WTC11 (cell line): ENCODE data around the gene BTN2A1. TPM values are rescaled to one million over a fixed set of nuclear protein-coding genes. Genes with fewer than 3 reads are reported as not detected.

Experiments
- ATAC-seq: fragments of 200-7000 bp; cut with Tn5 transposase; 2 replicates; pipeline ENCODE4 v1.10.0; 2021; ENCODE audit warnings: mild to moderate bottlenecking, moderate library complexity
- CTCF ChIA-PET: fragments of 300-600 bp; sonication (Branson Sonifier 250); formaldehyde crosslinking; loops from one replicate; lab custom pipeline; 2021; ENCODE audit warnings: antibody characterized with exemption; lab: Charles Lee
- POLR2A ChIA-PET: fragments of 350-600 bp; sonication (Branson Sonifier 250); formaldehyde crosslinking; loops from one replicate; lab custom pipeline; 2021; ENCODE audit warnings: antibody characterized with exemption; lab: Charles Lee
- DNase-seq: peaks from one replicate; pipeline ENCODE4 v3.0.0; 2021; ENCODE audit warnings: low spot score
- H3K27ac Mint-ChIP-seq: 2 replicates; pipeline ENCODE4 v1.8.0; 2021; ENCODE audit warnings: mixed read lengths
- H3K27me3 Mint-ChIP-seq: 2 replicates; pipeline ENCODE4 v1.8.0; 2021; ENCODE audit warnings: low read depth, mild to moderate bottlenecking, moderate library complexity, mixed read lengths
- H3K36me3 Mint-ChIP-seq: 2 replicates; pipeline ENCODE4 v1.8.0; 2021; ENCODE audit warnings: mixed read lengths
- H3K4me1 Mint-ChIP-seq: 2 replicates; pipeline ENCODE4 v1.8.0; 2022; ENCODE audit warnings: mixed read lengths
- H3K4me3 Mint-ChIP-seq: 2 replicates; pipeline ENCODE4 v1.8.0; 2021; ENCODE audit warnings: mild to moderate bottlenecking, moderate library complexity, mixed read lengths
- H3K9me3 Mint-ChIP-seq: 2 replicates; pipeline ENCODE4 v1.8.0; 2021; ENCODE audit warnings: mixed read lengths
- ATF1 ChIP-seq: sonication (generic); formaldehyde crosslinking; IDR thresholded peaks from 2 replicates; pipeline ENCODE4 v1.8.1; 2023; ENCODE audit warnings: mild to moderate bottlenecking, moderate library complexity, missing genetic modification reagents
- FOXK1 ChIP-seq: sonication (generic); formaldehyde crosslinking; IDR thresholded peaks from 2 replicates; pipeline ENCODE4 v1.8.0; 2022; ENCODE audit warnings: mild to moderate bottlenecking, moderate library complexity, missing genetic modification reagents
- JUN ChIP-seq: sonication (generic); formaldehyde crosslinking; IDR thresholded peaks from 2 replicates; pipeline ENCODE4 v1.8.0; 2023; ENCODE audit warnings: mild to moderate bottlenecking, missing genetic modification reagents
- MXD4 ChIP-seq: fragments of 250-450 bp; sonication (Bioruptor Pico); IDR thresholded peaks from 2 replicates; pipeline ENCODE4 v1.8.0; 2021; ENCODE audit warnings: mild to moderate bottlenecking, moderate library complexity, borderline replicate concordance
- MYBL2 ChIP-seq: sonication (generic); formaldehyde crosslinking; IDR thresholded peaks from 2 replicates; pipeline ENCODE4 v1.8.1; 2023; ENCODE audit warnings: mild to moderate bottlenecking, moderate library complexity, missing genetic modification reagents
- RELA ChIP-seq: sonication (generic); formaldehyde crosslinking; IDR thresholded peaks from 2 replicates; pipeline ENCODE4 v1.8.1; 2022; ENCODE audit warnings: missing genetic modification reagents, mild to moderate bottlenecking, borderline replicate concordance
- SMAD3 ChIP-seq: sonication (generic); formaldehyde crosslinking; IDR thresholded peaks from 2 replicates; pipeline ENCODE4 v1.8.0; 2022; ENCODE audit warnings: missing genetic modification reagents, mild to moderate bottlenecking, borderline replicate concordance
- SMAD4 ChIP-seq: sonication (generic); formaldehyde crosslinking; IDR thresholded peaks from 2 replicates; pipeline ENCODE4 v1.8.0; 2022; ENCODE audit warnings: mild to moderate bottlenecking, missing genetic modification reagents
- SOX15 ChIP-seq: fragments of 250-450 bp; sonication (Bioruptor Pico); IDR thresholded peaks from 2 replicates; pipeline ENCODE4 v1.9.0; 2021; ENCODE audit warnings: mild to moderate bottlenecking
- SP1 ChIP-seq: sonication (generic); formaldehyde crosslinking; conservative IDR thresholded peaks from 2 replicates; pipeline ENCODE4 v1.8.1; 2022; ENCODE audit warnings: missing genetic modification reagents
- TP53 ChIP-seq: sonication (generic); formaldehyde crosslinking; IDR thresholded peaks from 2 replicates; pipeline ENCODE4 v1.8.1; 2023; ENCODE audit warnings: mild to moderate bottlenecking, missing genetic modification reagents
- ZNF138 ChIP-seq: sonication (generic); formaldehyde crosslinking; conservative IDR thresholded peaks from 2 replicates; pipeline ENCODE4 v1.8.1; 2022; ENCODE audit warnings: mild to moderate bottlenecking, moderate library complexity, missing genetic modification reagents
- ZNF263 ChIP-seq: sonication (generic); formaldehyde crosslinking; IDR thresholded peaks from 2 replicates; pipeline ENCODE4 v1.8.1; 2022; ENCODE audit warnings: low read depth, mild to moderate bottlenecking, moderate library complexity, missing genetic modification reagents
- ZNF396 ChIP-seq: fragments of 250-450 bp; sonication (Bioruptor Pico); IDR thresholded peaks from 2 replicates; pipeline ENCODE4 v1.8.0; 2021; ENCODE audit warnings: mild to moderate bottlenecking, moderate library complexity, borderline replicate concordance
- total RNA-seq: library from RNA; stranded (reverse); gene quantifications from 3 replicates; pipeline ENCODE4 v1.2.3, GENCODE V29; 2021
- TF ChIP-seq, protein P1 (sequence below): sonication (generic); formaldehyde crosslinking; IDR thresholded peaks from 2 replicates; pipeline ENCODE4 v1.8.0; 2022; ENCODE audit warnings: mild to moderate bottlenecking, missing genetic modification reagents
- TF ChIP-seq, protein P2 (sequence below): sonication (generic); formaldehyde crosslinking; IDR thresholded peaks from 2 replicates; pipeline ENCODE4 v1.8.0; 2023; ENCODE audit warnings: missing genetic modification reagents
- TF ChIP-seq, protein P3 (sequence below): sonication (generic); formaldehyde crosslinking; IDR thresholded peaks from 2 replicates; pipeline ENCODE4 v1.8.1; 2022; ENCODE audit warnings: mild to moderate bottlenecking, moderate library complexity, missing genetic modification reagents
- TF ChIP-seq, protein P4 (sequence below): fragments of 200-600 bp; IDR thresholded peaks from 2 replicates; pipeline ENCODE4 v1.8.0; 2022; ENCODE audit warnings: antibody characterized with exemption
- TF ChIP-seq, protein P5 (sequence below): fragments of 250-450 bp; sonication (Bioruptor Pico); IDR thresholded peaks from 2 replicates; pipeline ENCODE4 v1.9.0; 2021; ENCODE audit warnings: moderate library complexity, mild to moderate bottlenecking, inconsistent platforms, borderline replicate concordance
- TF ChIP-seq, protein P6 (sequence below): sonication (generic); formaldehyde crosslinking; IDR thresholded peaks from 2 replicates; pipeline ENCODE4 v1.8.0; 2022; ENCODE audit warnings: mild to moderate bottlenecking, missing genetic modification reagents
- TF ChIP-seq, protein P7 (sequence below): sonication (generic); formaldehyde crosslinking; IDR thresholded peaks from 2 replicates; pipeline ENCODE4 v1.8.1; 2022; ENCODE audit warnings: low read depth, mild to moderate bottlenecking, moderate library complexity, missing genetic modification reagents, borderline replicate concordance
- TF ChIP-seq, protein P8 (sequence below): sonication (generic); formaldehyde crosslinking; IDR thresholded peaks from 2 replicates; pipeline ENCODE4 v1.8.1; 2023; ENCODE audit warnings: mild to moderate bottlenecking, moderate library complexity, missing genetic modification reagents
- TF ChIP-seq, protein P9 (sequence below): sonication (generic); formaldehyde crosslinking; IDR thresholded peaks from 2 replicates; pipeline ENCODE4 v1.8.1; 2022; ENCODE audit warnings: mild to moderate bottlenecking, missing genetic modification reagents, moderate library complexity, borderline replicate concordance
- TF ChIP-seq, protein P10 (sequence below): sonication (generic); formaldehyde crosslinking; IDR thresholded peaks from 2 replicates; pipeline ENCODE4 v1.8.1; 2023; ENCODE audit warnings: mild to moderate bottlenecking, missing genetic modification reagents

The BTN2A1 gene
- total RNA-seq, 1 experiment from 2014 or later, result 9.9 TPM

DNA sequence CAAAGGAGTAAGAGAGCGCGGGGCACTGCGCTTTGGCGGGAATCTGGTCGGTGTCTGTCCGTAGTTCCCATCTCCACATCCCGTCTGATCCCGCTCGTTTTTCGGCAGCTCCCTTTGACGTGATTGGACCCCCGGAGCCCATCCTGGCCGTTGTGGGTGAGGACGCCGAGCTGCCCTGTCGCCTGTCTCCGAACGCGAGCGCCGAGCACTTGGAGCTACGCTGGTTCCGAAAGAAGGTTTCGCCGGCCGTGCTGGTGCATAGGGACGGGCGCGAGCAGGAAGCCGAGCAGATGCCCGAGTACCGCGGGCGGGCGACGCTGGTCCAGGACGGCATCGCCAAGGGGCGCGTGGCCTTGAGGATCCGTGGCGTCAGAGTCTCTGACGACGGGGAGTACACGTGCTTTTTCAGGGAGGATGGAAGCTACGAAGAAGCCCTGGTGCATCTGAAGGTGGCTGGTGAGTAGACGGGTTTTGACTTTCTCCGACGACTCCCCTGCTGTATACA, 43.8 kb downstream of the BTN2A1 start:
- peaks cover 64% of the 10 kb centered on the region for H3K27me3 Mint-ChIP-seq
- ChIA-PET POLR2A (interaction anchor here (0.6 to 0.7 kb wide), 2 partner anchors 17 to 116 kb away, joined by 3 to 4 read pairs; no protein-coding TSS in a partner anchor), CTCF (interaction anchor here (0.5 to 1.3 kb wide), 4 partner anchors 10 to 160 kb away, joined by 3 read pairs; no protein-coding TSS in a partner anchor)
- peaks cover 20% of the 10 kb centered on the region for H3K4me1 Mint-ChIP-seq
- H3K36me3 Mint-ChIP-seq, result no peaks in the 10 kb centered on the region
- no peak overlapping the region for H3K27ac Mint-ChIP-seq
- H3K9me3 Mint-ChIP-seq, result no peaks in the 10 kb centered on the region
- peak overlapping the region; percentile 74 for H3K4me3 Mint-ChIP-seq
- peak; percentile 59 for DNase-seq
- peak; percentile 88 for ATAC-seq
- TF ChIP-seq MYBL2 (peak; percentile 94), RELA (peak; percentile 96), TP53 (CRISPR knock-in tag) (no peak), JUN (peak; percentile 85; the same call in 1 of the 2 replicates), SMAD4 (CRISPR knock-in tag) (peak; percentile 71), SP1 (CRISPR knock-in tag) (no peak; the same call in 1 of the 2 replicates), ZNF263 (CRISPR knock-in tag) (0 out of 2 replicates have a peak, but pooled peaks have one; percentile 31), FOXK1 (CRISPR knock-in tag) (peak; percentile 87), ZNF138 (CRISPR knock-in tag) (no peak), ATF1 (CRISPR knock-in tag) (peak; percentile 93), SOX15 (CRISPR knock-in tag) (no peak), SMAD3 (CRISPR knock-in tag) (peak; percentile 92), ZNF396 (no peak), MXD4 (CRISPR knock-in tag) (no peak)
- TF ChIP-seq, protein P1, sequence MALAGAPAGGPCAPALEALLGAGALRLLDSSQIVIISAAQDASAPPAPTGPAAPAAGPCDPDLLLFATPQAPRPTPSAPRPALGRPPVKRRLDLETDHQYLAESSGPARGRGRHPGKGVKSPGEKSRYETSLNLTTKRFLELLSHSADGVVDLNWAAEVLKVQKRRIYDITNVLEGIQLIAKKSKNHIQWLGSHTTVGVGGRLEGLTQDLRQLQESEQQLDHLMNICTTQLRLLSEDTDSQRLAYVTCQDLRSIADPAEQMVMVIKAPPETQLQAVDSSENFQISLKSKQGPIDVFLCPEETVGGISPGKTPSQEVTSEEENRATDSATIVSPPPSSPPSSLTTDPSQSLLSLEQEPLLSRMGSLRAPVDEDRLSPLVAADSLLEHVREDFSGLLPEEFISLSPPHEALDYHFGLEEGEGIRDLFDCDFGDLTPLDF (CRISPR knock-in tag), result peak; percentile 75; the same call in 1 of the 2 replicates
- TF ChIP-seq, protein P2, sequence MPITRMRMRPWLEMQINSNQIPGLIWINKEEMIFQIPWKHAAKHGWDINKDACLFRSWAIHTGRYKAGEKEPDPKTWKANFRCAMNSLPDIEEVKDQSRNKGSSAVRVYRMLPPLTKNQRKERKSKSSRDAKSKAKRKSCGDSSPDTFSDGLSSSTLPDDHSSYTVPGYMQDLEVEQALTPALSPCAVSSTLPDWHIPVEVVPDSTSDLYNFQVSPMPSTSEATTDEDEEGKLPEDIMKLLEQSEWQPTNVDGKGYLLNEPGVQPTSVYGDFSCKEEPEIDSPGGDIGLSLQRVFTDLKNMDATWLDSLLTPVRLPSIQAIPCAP (CRISPR knock-in tag), result 0 out of 2 replicates have a peak, but pooled peaks have one; percentile 86
- TF ChIP-seq, protein P3, sequence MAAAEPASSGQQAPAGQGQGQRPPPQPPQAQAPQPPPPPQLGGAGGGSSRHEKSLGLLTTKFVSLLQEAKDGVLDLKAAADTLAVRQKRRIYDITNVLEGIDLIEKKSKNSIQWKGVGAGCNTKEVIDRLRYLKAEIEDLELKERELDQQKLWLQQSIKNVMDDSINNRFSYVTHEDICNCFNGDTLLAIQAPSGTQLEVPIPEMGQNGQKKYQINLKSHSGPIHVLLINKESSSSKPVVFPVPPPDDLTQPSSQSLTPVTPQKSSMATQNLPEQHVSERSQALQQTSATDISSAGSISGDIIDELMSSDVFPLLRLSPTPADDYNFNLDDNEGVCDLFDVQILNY, result peak; percentile 58; the same call in 1 of the 2 replicates
- TF ChIP-seq, protein P4, sequence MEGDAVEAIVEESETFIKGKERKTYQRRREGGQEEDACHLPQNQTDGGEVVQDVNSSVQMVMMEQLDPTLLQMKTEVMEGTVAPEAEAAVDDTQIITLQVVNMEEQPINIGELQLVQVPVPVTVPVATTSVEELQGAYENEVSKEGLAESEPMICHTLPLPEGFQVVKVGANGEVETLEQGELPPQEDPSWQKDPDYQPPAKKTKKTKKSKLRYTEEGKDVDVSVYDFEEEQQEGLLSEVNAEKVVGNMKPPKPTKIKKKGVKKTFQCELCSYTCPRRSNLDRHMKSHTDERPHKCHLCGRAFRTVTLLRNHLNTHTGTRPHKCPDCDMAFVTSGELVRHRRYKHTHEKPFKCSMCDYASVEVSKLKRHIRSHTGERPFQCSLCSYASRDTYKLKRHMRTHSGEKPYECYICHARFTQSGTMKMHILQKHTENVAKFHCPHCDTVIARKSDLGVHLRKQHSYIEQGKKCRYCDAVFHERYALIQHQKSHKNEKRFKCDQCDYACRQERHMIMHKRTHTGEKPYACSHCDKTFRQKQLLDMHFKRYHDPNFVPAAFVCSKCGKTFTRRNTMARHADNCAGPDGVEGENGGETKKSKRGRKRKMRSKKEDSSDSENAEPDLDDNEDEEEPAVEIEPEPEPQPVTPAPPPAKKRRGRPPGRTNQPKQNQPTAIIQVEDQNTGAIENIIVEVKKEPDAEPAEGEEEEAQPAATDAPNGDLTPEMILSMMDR, result no peak
- TF ChIP-seq, protein P5, sequence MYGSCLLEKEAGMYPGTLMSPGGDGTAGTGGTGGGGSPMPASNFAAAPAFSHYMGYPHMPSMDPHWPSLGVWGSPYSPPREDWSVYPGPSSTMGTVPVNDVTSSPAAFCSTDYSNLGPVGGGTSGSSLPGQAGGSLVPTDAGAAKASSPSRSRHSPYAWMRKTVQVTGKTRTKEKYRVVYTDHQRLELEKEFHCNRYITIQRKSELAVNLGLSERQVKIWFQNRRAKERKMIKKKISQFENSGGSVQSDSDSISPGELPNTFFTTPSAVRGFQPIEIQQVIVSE (CRISPR knock-in tag), result no peak
- TF ChIP-seq, protein P6, sequence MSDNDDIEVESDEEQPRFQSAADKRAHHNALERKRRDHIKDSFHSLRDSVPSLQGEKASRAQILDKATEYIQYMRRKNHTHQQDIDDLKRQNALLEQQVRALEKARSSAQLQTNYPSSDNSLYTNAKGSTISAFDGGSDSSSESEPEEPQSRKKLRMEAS, result peak; percentile 98
- TF ChIP-seq, protein P7, sequence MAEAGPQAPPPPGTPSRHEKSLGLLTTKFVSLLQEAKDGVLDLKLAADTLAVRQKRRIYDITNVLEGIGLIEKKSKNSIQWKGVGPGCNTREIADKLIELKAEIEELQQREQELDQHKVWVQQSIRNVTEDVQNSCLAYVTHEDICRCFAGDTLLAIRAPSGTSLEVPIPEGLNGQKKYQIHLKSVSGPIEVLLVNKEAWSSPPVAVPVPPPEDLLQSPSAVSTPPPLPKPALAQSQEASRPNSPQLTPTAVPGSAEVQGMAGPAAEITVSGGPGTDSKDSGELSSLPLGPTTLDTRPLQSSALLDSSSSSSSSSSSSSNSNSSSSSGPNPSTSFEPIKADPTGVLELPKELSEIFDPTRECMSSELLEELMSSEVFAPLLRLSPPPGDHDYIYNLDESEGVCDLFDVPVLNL, result no peak
- TF ChIP-seq, protein P8, sequence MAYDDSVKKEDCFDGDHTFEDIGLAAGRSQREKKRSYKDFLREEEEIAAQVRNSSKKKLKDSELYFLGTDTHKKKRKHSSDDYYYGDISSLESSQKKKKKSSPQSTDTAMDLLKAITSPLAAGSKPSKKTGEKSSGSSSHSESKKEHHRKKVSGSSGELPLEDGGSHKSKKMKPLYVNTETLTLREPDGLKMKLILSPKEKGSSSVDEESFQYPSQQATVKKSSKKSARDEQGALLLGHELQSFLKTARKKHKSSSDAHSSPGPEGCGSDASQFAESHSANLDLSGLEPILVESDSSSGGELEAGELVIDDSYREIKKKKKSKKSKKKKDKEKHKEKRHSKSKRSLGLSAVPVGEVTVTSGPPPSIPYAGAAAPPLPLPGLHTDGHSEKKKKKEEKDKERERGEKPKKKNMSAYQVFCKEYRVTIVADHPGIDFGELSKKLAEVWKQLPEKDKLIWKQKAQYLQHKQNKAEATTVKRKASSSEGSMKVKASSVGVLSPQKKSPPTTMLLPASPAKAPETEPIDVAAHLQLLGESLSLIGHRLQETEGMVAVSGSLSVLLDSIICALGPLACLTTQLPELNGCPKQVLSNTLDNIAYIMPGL (CRISPR knock-in tag), result peak; percentile 53
- TF ChIP-seq, protein P9, sequence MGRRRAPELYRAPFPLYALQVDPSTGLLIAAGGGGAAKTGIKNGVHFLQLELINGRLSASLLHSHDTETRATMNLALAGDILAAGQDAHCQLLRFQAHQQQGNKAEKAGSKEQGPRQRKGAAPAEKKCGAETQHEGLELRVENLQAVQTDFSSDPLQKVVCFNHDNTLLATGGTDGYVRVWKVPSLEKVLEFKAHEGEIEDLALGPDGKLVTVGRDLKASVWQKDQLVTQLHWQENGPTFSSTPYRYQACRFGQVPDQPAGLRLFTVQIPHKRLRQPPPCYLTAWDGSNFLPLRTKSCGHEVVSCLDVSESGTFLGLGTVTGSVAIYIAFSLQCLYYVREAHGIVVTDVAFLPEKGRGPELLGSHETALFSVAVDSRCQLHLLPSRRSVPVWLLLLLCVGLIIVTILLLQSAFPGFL, result no peak
- TF ChIP-seq, protein P10, sequence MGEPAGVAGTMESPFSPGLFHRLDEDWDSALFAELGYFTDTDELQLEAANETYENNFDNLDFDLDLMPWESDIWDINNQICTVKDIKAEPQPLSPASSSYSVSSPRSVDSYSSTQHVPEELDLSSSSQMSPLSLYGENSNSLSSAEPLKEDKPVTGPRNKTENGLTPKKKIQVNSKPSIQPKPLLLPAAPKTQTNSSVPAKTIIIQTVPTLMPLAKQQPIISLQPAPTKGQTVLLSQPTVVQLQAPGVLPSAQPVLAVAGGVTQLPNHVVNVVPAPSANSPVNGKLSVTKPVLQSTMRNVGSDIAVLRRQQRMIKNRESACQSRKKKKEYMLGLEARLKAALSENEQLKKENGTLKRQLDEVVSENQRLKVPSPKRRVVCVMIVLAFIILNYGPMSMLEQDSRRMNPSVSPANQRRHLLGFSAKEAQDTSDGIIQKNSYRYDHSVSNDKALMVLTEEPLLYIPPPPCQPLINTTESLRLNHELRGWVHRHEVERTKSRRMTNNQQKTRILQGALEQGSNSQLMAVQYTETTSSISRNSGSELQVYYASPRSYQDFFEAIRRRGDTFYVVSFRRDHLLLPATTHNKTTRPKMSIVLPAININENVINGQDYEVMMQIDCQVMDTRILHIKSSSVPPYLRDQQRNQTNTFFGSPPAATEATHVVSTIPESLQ (CRISPR knock-in tag), result no peak
